Effector CD4-positive, alpha-beta T cell (primary cell): ENCODE results near the gene TENM4.
"Not testable (repeated sequence)": the region's sequence is repeated elsewhere in the genome, so short reads cannot be mapped to it uniquely, and the experiment has no call there.

Experiments used
- DNase-seq: peaks from one replicate; pipeline ENCODE4 v3.0.0-alpha.2; 2020

Gene TENM4

DNA sequence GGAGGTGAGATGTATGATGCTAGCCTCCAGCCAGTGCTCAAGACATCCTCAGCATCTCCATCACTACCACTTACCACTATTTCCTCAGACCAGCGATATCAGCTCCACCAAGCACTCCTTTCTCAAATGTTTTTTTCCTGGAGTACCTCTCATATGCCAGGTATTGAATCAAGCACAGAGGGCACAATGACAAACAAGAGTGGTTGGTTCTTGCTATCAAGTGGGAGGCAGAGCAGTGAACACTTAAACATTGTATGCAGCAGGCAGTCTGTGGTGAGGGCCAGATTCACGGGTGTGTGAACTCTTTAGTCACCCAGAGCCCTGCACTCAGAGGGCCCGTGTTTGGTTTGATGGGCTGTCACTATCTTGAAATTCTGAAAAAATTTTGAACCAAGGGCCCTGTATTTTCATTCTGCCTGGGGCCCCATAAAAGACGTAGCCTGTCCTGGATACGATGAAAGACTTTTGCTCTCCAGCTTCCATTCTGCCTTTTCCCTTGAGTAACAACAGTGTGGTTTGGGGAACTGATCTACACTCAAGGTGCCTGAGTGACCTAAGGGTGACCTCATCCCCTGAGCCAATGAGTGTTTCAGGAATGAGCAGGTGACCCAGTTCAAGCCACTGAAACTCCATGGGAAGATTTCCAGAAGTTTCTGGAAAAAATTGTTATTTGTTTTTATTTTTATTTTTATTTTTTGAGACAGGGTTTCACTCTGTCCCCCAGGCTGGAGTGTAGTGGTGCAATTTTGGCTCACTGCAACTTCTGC lies 517.8 kb downstream of the TENM4 start:
- DNase-seq, result no peak

DNA sequence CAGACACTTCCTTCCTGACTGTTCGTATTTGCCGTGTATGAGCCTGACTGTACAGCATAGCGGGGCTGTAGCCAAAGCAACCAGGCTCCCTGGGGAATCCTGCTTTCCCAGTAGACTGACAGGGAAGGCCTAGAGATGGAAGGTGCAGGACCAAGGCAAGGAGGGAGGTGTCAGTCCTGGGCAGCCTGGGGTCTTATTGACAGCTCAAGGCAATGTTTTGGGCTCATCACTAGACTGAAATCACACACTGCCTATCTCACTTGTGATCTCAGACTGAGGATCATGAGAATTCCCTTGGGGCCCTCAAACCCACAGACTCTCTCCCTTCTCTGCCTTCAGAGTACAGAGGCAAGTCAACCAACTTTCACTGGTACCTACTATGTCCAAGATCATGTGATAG lies 519.3 kb downstream of the TENM4 start:
- DNase-seq, result no peak

DNA sequence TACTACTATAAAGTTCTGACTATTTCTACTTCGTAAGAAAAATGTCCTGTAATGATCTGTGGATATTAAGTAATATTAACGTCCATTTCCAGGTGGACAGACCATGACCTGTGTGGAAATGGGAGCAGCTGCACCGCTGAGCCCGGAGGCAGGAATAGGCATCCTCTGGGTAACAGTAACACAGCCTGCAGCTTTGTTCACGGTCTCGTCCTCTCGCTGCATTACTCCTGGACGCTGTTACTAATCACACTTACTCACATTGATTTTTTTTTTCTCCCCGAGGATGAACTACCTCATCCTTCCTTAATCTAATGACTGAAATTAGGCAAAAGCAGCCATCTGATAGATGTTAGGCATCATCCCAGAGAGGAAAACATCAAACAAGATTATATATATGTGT lies 520.5 kb downstream of the TENM4 start:
- DNase-seq, result no peak

DNA sequence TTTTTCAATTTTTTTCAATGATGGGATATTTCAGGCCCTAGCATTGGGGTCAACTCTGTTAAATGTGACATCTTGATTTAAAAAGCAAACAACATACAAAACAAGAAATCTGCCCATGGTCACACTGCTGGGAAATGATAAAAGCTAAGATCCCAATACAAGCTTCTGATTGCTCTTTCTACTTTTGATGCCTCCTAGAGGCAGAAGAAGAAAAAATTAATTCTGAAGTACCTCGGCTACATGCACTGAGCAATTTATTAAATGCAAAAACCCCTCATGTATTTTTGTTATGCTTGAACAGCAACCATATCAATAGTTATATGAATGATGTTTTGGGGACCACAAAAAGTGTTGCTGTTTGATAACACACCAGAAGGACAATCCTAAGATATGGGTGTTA lies 524.1 kb downstream of the TENM4 start:
- DNase-seq, result no peak

DNA sequence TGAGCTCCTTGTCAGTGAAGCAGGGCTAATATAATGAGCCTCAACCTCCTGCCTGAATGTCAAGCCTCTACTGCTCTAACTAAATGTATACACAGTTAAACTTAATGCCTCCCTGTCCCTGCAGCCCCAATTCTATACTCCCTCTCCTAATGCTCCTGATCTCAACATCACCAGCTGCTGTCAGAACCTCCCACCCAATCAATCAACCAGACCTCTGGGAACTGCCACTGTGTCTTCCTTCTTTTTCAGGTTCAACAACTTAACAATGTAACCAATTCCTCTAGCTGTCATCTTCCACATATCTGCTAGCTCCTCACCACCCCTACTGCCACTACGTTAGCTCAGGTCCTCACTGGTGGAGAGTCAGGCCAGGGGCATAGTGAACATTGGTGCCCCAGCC lies 526.3 kb downstream of the TENM4 start:
- DNase-seq, result no peak

DNA sequence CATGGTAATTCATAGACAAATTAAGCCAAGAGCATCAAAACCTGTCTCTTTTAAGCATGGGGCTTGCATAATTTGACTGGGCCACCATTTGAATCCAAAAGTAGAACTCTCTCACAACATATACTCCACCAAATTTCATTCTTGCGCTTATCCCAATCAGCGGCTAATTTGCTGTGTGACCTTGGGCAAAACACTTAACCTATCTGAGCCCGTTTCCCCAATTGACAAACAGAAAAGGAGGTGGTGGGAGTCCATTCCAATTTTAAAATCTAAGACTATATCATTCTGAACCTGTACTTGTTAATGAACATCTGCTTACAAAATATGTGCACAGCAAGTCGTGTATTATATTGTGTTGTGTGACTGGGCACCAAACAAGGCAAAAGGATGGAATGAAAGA lies 528.1 kb downstream of the TENM4 start:
- DNase-seq, result no peak

DNA sequence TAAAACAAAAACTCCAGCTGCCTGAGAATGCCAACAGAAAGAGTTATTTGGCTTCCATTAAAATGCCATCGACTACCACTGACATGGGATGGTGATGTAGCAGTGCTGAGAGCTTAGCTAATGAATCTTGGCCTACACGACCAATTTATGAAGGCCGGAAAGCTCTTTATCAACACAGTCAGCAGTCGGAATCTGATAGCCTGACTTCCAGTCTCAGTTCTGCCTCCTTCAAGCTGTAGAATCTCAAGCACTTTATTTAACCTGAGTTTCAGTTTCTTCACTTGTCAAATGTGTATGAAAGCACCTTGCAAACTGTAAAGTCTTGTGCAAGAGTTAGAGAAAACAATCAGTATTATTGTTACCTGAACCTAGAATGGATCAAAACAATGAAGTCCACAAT lies 530.5 kb downstream of the TENM4 start:
- DNase-seq, result no peak

DNA sequence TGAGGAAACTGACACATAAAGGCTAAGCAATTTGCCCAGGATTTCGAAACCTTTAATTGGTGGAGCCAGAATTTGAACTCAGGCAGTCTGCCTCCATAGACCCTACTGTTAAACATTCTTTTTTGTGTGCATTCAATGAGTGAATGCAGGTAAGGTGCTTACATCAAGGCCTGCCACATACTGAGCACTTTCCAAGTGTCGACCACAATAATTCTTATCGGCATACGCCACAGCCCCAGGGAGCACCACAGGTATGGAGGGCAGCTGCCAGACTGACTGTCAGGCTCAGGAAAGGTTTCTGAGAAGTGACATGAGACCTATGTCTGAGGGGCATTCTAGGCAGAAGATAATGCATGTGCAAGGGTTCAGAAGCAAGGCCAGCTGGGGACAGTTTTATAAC lies 531.4 kb downstream of the TENM4 start:
- no peak for DNase-seq

DNA sequence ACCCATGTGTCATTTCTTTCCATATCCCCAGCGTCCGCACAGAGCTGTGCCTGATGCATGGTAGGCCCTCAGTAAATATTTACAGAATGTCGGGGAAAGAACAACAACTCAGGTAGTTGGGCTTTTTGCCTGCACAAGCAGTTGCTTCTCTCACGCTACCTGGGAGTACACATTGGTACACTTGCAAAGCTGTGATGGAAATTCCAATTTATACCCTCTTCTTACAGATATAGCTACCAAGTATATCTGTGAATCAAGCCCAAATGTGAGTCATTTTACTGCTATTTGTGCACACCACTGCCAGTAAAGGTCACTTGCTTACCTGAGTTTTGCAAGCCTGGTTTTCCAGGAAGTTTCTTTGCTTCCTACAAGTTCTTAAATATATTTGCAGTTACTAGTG lies 533.2 kb downstream of the TENM4 start:
- no peak for DNase-seq

DNA sequence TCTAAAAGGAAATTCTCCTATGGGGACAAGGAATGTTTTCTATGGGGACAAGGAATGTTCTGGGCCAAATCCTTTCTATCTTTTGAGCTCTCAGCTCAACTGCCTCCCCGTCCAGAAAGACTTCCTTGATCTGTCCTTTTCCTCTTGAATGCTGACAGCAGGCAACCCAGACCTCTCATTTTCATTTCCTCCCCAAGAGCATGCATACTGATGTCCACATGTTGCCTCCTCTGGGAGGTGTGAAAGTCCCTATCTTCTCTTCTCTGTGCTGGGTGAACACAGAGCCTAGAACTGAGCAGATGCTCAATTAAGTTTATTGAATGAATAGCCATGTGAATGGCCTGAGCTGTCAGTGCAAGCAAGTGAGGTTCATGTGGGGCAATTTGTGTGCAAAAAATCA lies 534.3 kb downstream of the TENM4 start:
- no peak for DNase-seq

DNA sequence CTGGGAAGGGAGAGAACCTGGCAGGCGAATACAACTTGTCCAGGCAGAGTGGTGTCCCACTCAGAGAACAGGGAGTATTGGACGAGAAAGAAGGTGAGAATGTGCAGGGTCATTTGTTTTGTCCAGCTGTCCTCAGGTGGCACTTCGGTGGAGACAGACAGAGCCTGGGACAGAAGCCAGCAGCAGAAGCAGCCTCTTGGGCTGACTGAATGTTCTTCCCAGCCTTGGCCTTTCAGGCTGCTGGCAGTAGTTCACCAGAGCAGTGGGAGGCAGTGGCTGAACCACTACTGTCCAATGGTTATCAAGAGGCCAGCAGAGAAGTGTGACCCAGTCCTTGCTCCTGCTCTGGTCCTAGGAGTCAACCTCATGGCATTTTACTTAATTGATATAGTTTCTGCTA lies 535.1 kb downstream of the TENM4 start:
- no peak for DNase-seq

DNA sequence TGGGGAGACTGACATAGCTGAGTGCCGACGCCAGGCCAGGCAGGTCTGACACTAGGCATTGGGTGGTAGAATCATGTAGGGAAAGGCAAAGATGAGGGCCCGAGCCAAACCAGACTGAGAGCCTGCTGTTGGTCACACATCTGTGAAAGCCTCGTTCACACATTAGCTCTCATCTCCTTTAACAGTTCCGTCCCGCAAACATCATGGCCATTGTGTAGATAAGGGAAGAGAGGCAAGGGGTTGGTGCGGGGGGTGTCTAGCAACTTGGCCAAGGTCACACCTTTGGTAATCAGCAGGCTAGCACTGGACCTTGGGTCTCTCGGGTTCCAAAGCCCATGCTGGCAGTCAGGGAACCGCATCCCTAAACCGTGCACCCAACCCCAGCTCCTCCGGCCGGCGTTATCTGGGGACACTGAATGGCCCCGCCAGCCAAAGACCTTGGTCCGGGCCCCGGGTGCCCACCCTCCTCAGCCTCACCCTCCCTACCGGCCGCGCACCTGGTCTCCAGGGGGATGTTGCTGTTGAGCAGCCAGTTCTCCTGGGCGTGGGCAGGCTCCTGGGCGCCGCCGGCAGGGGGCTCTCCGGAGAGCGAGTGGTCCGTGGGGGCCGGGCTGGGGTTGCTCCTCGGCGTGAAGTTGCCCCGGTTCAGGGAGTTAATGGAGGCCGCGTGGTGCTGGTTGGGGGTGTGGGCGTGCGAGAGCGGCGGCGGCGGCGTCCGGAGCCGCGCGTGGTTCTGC lies 537.9 kb downstream of the TENM4 start:
- no peak for DNase-seq

DNA sequence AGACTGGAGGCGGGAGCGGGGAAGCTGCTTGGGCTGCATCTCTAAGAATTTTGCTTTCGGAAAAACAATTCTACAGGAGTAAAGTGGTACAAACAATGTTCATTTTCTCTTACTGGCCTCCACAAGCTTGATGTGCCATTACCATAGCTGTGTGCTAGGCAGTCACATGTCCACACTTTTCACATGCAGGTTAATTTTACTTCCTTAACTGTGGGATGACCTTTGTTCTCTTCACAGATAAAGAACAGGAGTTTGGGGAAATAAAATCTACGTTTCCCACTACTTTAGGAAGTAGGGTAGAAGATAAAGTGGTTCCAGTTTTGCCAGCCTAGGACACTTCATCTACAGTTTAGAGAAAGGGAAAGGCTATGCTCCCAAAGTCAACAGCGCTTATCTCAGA lies 539.0 kb downstream of the TENM4 start:
- no peak for DNase-seq

DNA sequence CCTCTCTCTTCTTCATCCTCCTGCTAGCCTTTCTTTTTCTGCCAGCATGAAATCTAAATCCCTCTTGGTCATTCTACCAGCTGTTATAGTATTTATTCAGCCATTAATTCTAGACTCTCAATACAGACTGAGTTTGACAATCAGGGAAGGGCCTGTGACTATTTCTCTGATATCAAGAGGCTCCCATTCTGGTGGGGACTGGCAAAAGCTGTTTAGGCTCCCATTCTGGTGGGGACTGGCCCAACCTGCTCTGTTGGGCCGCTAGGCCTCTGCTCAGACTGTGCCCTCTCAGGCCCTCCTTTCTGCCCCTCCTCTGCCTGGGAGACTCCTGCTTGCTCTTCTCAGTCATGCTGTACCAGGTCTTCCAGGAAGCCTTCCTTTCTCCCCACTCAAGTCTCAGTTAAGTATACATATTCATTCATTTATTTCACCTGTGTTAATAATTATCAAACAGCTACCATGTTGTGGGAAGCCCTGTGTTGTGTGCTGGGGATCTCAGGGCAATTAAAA lies 542.5 kb downstream of the TENM4 start:
- DNase-seq, result no peak

DNA sequence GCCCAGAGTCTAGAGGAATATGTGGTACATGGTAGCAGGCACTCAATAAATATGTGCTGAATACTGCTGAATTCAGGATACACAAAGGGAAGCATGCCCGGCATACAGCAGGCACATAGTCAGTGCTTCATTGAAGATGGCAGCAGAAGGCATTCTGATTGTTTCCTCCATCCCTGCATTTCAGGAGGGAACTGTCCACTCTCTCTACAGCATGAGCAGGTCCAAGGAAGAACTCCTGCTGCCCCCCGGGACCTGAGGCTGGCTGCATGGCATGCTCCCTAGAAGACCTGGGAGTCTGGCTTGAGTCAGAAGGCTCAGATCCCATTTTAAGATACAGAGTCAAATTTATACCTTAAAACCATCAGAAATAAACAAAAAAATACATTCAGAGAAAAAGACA lies 546.8 kb downstream of the TENM4 start:
- no peak for DNase-seq

DNA sequence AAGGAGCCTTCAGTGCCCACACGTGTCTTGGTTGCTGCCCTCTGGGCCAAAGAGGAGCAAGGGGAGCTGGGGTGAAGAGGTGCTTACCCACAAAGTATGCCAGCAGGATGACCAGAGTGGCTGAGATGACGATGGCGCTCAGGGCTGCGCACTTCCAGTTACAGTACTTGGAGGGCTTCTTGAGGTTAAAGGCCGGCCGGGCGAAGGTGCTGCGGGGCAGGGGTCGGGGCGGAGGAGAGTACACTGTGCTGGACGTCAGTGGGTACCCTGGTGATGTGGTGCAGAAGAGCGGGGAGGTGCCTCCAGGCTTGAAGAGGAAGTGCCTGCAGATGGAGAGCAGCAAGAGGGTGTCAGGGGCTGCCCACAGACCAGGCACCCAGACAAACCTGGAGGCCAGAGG lies 551.1 kb downstream of the TENM4 start:
- DNase-seq, result no peak

DNA sequence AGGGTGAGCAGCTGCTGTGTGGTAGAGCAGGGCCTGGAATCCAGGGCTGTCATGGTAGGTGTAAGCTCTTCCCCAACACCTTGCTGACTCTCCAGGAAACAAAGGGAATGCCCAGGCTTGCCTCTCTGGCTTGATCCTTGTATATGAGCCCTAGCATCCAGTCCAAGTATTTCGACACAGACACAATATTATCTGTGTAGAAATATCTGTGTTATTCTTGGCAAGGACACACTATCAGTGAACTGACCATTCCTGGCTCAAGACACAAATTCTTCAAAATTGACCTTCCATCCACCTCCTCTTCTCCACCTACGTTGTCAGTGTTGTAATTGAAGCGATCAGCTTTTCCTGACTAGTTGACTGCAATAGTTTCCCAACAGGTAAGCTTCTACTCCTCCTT lies 554.2 kb downstream of the TENM4 start:
- DNase-seq, result no peak

DNA sequence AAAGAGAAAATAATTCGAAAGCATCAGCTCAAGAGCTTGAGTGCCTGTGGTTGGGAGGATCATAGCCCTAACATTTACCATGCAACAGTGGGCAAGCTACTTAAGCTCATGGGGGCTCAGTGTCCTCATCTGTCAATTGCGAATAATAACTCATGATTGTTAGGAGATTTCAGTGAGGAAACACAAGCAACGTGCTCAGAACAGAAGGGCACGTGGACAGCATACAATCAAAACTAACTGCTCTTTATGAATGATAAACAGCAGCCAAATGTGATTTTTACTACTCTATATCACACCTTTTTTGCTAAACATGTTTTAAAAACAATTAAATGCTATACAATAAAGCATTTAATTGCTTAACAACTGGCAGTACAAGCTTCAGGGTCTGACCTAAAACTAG lies 556.1 kb downstream of the TENM4 start:
- DNase-seq, result no peak

DNA sequence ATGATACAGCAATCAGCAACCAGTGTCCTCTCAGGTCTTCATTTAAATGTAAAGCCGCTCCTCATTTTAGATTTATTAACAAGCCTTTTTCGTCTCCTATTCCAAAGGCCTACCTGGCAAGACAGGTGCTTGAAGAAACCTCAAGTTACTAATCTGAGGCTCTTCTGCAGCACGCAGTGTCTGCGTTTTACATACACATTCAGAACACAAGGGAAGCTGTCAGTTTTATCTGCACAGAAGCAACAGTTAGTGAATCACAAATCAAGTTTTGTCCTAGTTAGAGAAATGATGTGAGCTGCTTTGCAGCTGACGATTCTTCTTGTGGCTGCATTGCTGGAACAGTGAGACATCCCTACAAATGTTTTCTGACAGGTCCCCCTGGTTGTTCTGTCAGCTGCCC lies 557.3 kb downstream of the TENM4 start:
- no peak for DNase-seq

DNA sequence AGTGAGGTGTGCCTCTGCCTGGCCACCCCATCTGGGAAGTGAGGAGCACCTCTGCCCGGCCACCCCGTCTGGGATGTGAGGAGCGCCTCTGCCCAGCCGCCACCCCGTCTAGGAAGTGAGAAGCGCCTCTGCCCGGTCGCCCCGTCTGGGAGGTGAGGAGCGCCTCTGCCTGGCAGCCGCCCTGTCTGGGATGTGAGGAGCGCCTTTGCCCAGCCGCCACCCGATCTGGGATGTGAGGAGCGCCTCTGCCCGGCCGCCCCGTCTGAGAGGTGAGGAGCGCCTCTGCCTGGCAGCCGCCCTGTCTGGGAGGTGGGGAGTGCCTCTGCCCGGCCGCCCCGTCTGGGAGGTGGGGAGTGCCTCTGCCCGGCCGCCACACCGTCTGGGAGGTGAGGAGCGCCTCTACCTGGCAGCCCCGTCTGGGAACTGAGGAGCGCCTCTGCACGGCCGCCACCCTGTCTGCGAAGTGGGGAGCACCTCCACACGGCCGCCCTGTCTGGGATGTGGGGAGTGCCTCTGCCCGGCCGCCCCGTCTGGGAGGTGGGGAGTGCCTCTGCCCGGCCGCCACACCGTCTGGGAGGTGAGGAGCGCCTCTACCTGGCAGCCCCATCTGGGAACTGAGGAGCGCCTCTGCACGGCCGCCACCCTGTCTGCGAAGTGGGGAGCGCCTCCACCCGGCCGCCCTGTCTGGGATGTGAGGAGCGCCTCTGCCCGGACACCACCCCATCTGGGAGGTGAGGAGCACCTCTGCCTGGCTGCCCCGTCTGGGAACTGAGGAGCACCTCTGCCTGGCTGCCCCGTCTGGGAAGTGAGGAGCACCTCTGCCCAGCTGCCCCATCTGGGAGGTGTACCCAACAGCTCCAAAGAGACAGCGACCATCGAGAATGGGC lies 561.5 kb downstream of the TENM4 start:
- DNase-seq, result not testable (repeated sequence)

DNA sequence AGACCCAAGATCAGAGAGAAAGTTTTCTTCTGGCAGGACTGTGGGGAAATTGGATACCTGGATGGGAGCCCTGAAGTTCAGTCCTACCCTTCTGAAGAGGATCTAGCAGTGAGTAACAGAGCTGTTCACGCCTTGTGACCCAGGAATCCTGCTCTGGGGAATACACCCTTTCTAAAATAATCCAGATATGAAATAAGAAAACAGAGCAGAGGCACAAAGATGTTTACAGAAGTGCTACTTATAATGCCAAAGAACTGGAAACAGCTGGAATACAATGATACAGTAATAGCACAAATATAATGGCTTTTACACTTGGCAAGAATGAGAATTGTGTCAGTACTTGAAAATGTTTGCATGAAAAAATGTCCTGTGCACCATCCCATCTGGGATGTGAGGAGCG lies 562.2 kb downstream of the TENM4 start:
- no peak for DNase-seq

DNA sequence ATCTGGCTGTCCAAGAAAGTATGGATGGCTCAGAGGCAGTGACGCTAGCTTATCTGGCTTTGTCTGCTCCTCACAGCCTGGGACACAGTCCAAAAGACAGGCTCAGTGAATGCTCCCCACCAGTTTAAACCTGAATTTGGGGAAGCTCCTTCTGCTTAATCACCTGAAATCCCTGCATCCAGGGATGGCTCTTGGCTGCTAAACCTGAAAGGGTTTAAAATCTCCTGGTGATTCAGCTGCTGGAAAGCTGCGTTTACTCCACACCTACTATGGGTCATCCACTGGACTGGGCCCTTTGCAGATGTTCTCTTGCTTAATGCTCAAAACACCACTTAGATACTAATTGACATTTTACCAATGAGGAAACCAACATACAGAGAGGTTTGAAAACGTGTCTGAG lies 564.2 kb downstream of the TENM4 start:
- DNase-seq, result no peak

DNA sequence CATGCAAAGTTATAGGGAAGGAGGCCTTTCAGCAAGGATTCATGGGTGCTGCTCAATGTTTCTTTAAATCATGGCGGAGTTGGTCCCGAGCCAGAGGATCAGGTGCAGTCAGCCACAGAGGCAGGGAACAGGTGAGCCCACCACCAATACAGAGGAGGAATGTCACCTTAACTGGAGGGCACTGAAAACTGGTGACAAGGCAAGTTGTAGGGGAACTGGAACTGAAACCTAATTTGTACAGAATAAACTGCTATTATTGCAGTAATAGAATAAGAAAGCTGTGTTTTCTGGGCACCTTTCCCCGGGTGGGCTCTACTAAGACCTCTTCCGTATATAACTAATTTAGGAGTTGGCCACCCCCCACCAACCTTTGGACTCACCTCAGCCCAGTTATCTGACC lies 570.2 kb downstream of the TENM4 start:
- DNase-seq, result no peak

DNA sequence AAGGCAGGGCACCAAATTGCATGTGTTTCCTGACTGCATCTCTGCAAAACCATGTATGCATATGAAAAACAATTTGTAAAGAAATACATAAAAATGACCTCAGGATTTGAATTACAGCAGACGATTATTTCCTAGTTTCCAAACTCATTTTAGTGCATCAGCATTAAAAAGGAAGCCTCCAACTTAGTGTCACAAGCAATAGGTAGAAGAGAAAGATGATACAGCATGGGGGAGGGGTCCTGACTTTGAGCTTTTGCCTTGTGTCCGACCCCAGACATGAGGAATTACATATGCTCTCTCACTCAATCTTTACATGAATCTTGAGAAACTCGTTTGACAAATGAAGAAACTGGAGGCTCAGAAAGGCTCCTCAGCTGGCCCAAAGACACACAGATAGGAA lies 571.5 kb downstream of the TENM4 start:
- no peak for DNase-seq
